Measurements from ENCODE around the gene ZFP62. TPM values are rescaled to one million over a fixed set of nuclear protein-coding genes. Genes with fewer than 3 reads are reported as not detected.

Gene ZFP62
- total and polyA plus RNA-seq, 2 of the 8 experiments (the other 6 are each of a cell fraction or from before 2014, with no cell fraction given) = 9.3 to 38.5 TPM

GRCh38 chr5:180860273-180860886, 696 bp downstream of the ZFP62 start (continued):
- TF ChIP-seq SIN3A (conservative IDR thresholded peaks at IDR 0.05 in 1 of 2, IDR thresholded peaks at IDR 0.05 in 1 of 2; ENCODE audit: low read depth in 1 of 2, low read length in 2 of 2) (no peak), POLR2AphosphoS5 (IDR thresholded peaks at IDR 0.05; ENCODE audit: low read depth, low read length) (peak; percentile 80), RAD21 (IDR thresholded peaks at IDR 0.05 in 1 of 2, conservative IDR thresholded peaks at IDR 0.05 in 1 of 2; ENCODE audit: low read depth in 2 of 2, low read length in 2 of 2) (peak; percentile 18 to 32; a peak in 3 of 4 replicates), TAF7 (optimal IDR thresholded peaks at IDR 0.05; ENCODE audit: borderline replicate concordance, low read depth, low read length) (peak; percentile 23), MAX (IDR thresholded peaks at IDR 0.05) (peak; percentile 86), KDM5A (IDR thresholded peaks at IDR 0.05; ENCODE audit: low read length) (no peak), E2F6 (IDR thresholded peaks at IDR 0.05) (peak; percentile 77), FOSL1 (IDR thresholded peaks at IDR 0.05; ENCODE audit: insufficient read depth, low read depth, low read length) (no peak)

Measured in H1 (cell line).